Lung (tissue), 12 donors: ENCODE results near the gene ELOB. TPM values are rescaled to one million over a fixed set of nuclear protein-coding genes. Genes with fewer than 3 reads are reported as not detected.

ENCODE experiments used
- ATAC-seq: fragments of 200-7000 bp; cut with Tn5 transposase; one replicate; pipeline ENCODE4 v1.9.1; 2020; ENCODE audit warnings: moderate number of reproducible peaks; ENCODE audit not compliant: insufficient read depth, low FRiP score
- DNase-seq, 3 donors: peaks; one replicate each; pipeline ENCODE4 v3.0.0-alpha.2; 2013 to 2017
- H3K27ac ChIP-seq, 2 donors: one replicate each; pipeline ENCODE4 v1.5.1; 2013; ENCODE audit warnings: mild to moderate bottlenecking in 2 of 2, moderate library complexity in 2 of 2, control low read depth in 1 of 2, inconsistent platforms in 1 of 2, low read depth in 1 of 2, low read length in 1 of 2
- H3K27me3 ChIP-seq, 3 donors: one replicate each; pipeline ENCODE4 v1.5.1; 2013; ENCODE audit warnings: low read length in 2 of 3; ENCODE audit not compliant: control insufficient read depth in 3 of 3, insufficient read depth in 3 of 3
- H3K36me3 ChIP-seq, 4 donors: one replicate each; pipeline ENCODE4 v1.5.1; 2013; ENCODE audit warnings: low read length in 4 of 4, mild to moderate bottlenecking in 1 of 4, moderate library complexity in 1 of 4; ENCODE audit not compliant: control insufficient read depth in 4 of 4, insufficient read depth in 4 of 4
- H3K4me1 ChIP-seq, 5 donors: one replicate each; pipeline ENCODE4 v1.5.1; 2013; ENCODE audit warnings: low read length in 5 of 5, mild to moderate bottlenecking in 2 of 5, moderate library complexity in 1 of 5; ENCODE audit not compliant: control insufficient read depth in 5 of 5, insufficient read depth in 5 of 5
- H3K4me3 ChIP-seq: one replicate; pipeline ENCODE4 v1.5.1; 2013; ENCODE audit warnings: mild to moderate bottlenecking, control low read depth, moderate library complexity
- H3K9ac ChIP-seq, 2 donors: one replicate each; pipeline ENCODE4 v1.5.1; 2013; ENCODE audit warnings: low read length in 2 of 2, control low read depth in 1 of 2; ENCODE audit not compliant: insufficient read depth in 1 of 2
- H3K9me3 ChIP-seq, 4 donors: one replicate each; pipeline ENCODE4 v1.5.1; 2013; ENCODE audit warnings: low read length in 3 of 4, mild to moderate bottlenecking in 1 of 4, moderate library complexity in 1 of 4; ENCODE audit not compliant: control insufficient read depth in 4 of 4, insufficient read depth in 3 of 4
- WGBS, 2 donors: extraction: QIAGEN DNeasy Blood & Tissue Kit; methylation state at CpG; one replicate each; pipeline ENCODE4 v1.1.7; 2013; 5-methylcytosine and 5-hydroxymethylcytosine counted together
- polyA plus RNA-seq, 2 donors: library from polyadenylated mRNA; stranded (reverse); fragments of 200-250 nt; gene quantifications; one replicate each; pipeline ENCODE4 v1.2.1, GENCODE V29; 2013
- total RNA-seq, 2 donors: library from RNA; depleted of rRNA in 1 of 2; stranded (reverse); fragments of >200 nt in 1 of 2; gene quantifications; one replicate each; pipeline ENCODE4 v1.2.1, GENCODE V29; 2014 to 2021
- TF ChIP-seq, protein P1 (sequence below): IDR thresholded peaks from 2 replicates; pipeline ENCODE4 v1.5.1; 2012; ENCODE audit warnings: mild to moderate bottlenecking; ENCODE audit errors: control extremely low read depth, extremely low read depth
- donor health status: control.
- donor health status: control.
- donor health status: Bipolar disorder and iron deficiency.
- donor health status: healthy.
- donor health status: DM: yes; HTN: yes; CAD: no.

ELOB gene
- total and polyA plus RNA-seq, 4 donors, result 87.0 to 740 (median 346) TPM

DNA sequence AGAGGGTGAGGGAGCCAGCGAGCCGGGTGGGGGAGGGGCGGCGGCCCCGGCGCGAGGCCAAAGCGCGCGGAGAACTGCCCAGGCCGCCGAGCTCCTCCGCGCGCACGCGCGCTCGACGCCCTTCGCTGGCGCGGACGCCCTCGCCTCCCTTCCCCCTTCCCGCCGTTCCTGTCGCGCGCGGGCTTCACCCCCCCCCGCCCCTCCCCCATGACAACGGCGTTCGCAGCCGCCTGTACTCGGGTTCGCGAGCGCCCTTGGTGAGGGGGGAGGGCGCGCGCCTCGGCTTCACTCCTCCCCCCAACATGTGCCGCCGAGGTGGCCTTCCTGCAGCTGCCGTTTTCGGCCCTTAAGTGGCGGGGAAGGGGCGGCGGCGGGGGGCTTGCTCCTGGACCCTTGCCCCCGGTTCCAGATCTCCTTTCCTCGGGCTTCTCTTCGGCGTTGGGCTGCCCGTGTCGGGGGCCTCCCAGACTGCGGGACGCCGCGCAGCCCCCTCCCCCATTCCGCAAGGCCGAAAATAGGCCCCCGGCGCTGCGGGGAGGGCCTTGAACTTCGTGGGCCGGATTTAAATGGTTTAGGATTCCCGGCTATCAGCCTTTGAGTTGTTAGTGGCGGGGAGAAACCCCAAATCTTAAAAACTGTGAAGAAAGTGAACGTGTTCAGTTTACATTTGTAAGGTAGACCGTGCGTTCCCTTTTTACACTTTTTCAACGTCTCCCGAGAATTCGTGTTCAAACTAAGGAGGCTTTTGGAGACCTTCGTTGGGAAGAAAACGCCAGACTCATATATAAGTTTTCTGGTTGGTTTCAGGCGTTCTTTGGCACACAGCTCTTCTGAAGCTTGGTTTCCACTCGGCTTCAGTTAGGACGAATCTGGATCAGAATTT lies 24.0 kb downstream of the ELOB start:
- H3K4me3 ChIP-seq, result peak overlapping the region; percentile 86
- 0 to 1% methylated on average over 59 to 79 of the region's 82 CpGs for WGBS, 2 donors
- no peaks in the 10 kb centered on the region for H3K27me3 ChIP-seq
- peak overlapping the region; percentile 97 to 100 for H3K27ac ChIP-seq
- DNase-seq (peak; percentile 90 to 95 (median 92)), ATAC-seq (peak; percentile 70)
- peaks cover 8 to 13% (median 10%) of the 10 kb centered on the region in 4 donors for H3K36me3 ChIP-seq
- peak overlapping the region; percentile 72 to 76 for H3K9ac ChIP-seq
- H3K9me3 ChIP-seq, result peaks cover 0 to 2% (median 0%) of the 10 kb centered on the region in 4 donors
- TF ChIP-seq, protein P1, sequence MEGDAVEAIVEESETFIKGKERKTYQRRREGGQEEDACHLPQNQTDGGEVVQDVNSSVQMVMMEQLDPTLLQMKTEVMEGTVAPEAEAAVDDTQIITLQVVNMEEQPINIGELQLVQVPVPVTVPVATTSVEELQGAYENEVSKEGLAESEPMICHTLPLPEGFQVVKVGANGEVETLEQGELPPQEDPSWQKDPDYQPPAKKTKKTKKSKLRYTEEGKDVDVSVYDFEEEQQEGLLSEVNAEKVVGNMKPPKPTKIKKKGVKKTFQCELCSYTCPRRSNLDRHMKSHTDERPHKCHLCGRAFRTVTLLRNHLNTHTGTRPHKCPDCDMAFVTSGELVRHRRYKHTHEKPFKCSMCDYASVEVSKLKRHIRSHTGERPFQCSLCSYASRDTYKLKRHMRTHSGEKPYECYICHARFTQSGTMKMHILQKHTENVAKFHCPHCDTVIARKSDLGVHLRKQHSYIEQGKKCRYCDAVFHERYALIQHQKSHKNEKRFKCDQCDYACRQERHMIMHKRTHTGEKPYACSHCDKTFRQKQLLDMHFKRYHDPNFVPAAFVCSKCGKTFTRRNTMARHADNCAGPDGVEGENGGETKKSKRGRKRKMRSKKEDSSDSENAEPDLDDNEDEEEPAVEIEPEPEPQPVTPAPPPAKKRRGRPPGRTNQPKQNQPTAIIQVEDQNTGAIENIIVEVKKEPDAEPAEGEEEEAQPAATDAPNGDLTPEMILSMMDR, result no peak
- H3K4me1 ChIP-seq, result peaks cover 11 to 24% (median 14%) of the 10 kb centered on the region in 5 donors

DNA sequence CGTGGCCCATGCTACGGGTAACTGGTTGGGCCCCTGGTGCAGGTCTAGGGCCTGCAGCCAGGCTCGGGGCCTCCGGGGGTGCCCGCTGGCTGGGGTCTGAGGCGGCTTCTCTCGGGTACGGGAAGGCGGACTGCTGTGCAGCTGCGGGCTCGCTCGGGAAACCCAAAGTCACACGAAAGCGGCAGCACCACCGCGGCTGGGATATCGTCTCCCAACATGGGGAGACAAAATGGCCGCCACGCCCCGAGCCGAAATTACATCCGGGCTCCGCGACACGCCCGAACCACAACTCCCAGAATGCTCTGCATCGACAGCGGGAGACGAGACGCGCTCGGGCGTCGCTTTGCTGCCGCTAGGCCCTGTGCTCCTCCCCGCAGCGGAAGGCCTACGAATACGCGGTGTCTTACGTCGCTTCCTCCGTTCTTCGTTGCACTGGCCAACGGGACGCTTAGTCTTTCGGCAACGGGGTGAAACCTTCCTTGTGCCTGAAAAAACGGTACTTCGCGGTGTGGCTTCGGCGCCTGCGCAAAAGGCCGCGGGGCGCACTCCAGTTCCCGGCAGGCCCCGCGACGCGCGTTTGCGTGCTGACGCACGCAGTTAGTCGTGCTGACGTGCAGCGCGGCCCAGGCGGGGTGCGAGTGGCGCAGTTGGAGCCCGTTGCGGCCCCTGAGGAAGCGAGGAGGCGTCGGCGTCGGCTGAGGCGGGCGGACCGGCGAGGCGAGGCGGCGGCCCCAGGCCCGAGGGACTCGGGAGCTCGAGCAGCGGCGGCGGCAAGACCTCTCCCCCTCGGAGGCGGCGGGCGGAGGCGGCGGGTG lies 24.8 kb downstream of the ELOB start, which contains the start of gene SRRM2:
Gene SRRM2, plus strand, starts transcription at position 604 of the 815 bp plus-strand sequence. CDS start 3,727 bp downstream, outside the sequence.
- whole genome bisulfite sequencing, 2 donors, result 2 to 3% methylated on average over 81 to 99 of the region's 99 CpGs
- Histone ChIP-seq H3K4me1 (peaks cover 11 to 24% (median 14%) of the 10 kb centered on the region in 5 donors), H3K9ac (peak within 1 kb of the TSS; percentile 76 to 98)

DNA sequence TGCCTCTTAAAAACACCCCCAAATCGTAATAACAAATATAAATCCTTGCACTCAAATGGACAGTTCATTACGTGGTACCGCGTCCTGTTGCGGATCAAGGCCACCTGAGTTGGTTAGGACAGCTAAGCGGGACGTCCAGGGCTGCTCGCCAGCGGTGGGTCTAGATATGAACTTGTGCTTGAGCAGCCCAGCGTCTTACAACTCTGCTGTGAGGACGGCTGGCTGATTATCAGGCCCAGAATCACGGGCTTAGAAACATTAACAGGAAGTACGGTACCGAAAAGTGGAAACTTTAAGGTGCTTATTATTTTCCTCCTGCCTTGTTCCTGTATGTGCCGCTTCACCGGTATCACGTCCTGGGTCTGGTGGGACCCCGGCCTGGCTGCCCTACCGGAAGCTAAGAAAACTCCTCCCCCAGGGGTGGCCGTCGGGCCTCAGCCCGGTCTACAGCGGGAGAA lies 25.5 kb downstream of the ELOB start:
- DNase-seq (no peak), ATAC-seq (no peak)
- peak overlapping the region; percentile 97 to 100 for H3K27ac ChIP-seq
- peak overlapping the region; percentile 0 to 76 for H3K9ac ChIP-seq
- H3K27me3 ChIP-seq, result no peaks in the 10 kb centered on the region
- H3K4me3 ChIP-seq, result peak overlapping the region; percentile 12
- peaks cover 0 to 3% (median 0%) of the 10 kb centered on the region in 4 donors for H3K36me3 ChIP-seq
- TF ChIP-seq, protein P1, result no peak
- peaks cover 0 to 2% (median 0%) of the 10 kb centered on the region in 4 donors for H3K9me3 ChIP-seq
- 63 to 68% methylated on average over 23 of the region's 23 CpGs for WGBS, 2 donors
- H3K4me1 ChIP-seq, result peaks cover 11 to 22% (median 14%) of the 10 kb centered on the region in 5 donors

More for the DNA sequence above, 24.8 kb downstream of the ELOB start, which contains the start of gene SRRM2:
- peak; percentile 97 to 98 (median 98) for DNase-seq
- ATAC-seq, result peak; percentile 92
- Histone ChIP-seq H3K36me3 (peaks cover 0 to 6% (median 3%) of the 10 kb centered on the region in 4 donors), H3K27me3 (no peaks in the 10 kb centered on the region), H3K27ac (peak within 1 kb of the TSS; percentile 97 to 100), H3K9me3 (peaks cover 0 to 2% (median 0%) of the 10 kb centered on the region in 4 donors), H3K4me3 (peak within 1 kb of the TSS; percentile 86)
- TF ChIP-seq, protein P1, result no peak
